ENCODE data around the gene UBE2J2.
A peak's percentile ranks its signal among the peaks of the same experiment; 100 is the strongest.

The UBE2J2 gene

DNA sequence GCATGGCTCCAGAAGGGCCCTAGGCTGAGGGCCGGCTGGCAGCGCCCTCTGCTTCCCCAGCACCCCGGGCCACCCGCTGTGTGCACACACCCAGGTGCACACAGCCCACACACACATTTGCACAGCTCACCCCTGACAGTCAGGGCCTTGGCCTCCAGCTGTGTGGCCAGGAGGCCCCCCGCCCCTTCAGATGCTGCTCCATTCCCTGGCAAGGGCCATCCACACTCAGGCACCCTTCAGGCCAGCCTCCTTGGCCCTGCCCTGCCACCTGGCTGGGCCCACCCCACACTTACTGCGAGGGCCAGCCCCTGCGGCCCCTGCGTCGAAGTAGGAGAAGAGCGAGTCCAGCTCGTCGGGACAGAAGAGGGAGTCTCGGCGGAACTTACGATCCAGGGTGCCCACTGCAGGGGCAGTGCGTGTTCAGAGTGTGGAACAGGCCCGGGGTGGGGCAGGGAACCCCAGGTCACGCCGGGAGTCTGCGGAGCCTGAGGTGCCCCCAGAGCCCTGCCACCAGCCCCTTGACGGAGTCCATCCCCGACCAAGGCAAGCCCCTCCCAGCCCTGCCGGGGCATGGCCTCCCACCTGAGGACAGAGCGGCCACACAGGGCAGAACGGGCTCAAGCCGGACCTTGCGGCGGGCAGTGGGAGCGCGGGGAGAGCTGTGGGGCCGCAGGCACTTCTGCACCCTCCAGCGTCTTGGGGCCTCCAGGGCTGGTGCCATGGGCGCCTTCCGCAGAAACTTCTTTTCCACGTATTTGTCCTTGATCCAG is 21.7 kb upstream of the UBE2J2 start:
- no peak for DNase-seq

DNA sequence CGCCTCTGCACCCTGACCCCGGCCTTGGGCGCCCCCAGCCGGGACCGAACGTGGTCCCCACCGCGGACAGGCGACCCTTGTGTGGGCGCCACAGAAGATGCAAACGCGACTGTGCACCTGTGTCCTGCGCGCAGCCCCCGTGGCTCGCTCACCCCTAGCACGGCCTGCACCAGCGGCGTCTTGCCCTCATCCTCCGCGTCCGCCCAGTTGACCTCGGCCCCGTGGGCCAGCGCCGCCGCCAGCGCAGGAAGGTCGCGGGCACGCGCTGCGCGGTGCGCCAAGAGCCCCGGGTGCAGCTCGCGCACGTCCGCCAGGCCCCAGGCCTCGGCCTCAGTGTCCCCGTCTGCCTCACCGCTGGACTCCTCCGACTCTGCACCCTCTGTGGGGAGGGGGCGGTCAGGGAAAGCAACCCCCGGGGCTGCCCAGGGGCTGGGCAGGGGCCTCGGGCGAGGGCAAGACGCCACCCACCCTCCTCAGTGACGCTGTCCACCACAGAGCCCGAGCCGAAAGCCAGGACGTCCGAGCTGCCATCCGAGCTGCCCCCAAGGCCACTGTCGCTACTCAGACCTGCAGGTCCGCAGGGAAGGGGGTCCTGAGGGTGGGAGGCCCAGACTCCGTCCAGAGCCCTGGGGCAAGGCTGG is 20.7 kb upstream of the UBE2J2 start:
- DNase-seq: no peak

DNA sequence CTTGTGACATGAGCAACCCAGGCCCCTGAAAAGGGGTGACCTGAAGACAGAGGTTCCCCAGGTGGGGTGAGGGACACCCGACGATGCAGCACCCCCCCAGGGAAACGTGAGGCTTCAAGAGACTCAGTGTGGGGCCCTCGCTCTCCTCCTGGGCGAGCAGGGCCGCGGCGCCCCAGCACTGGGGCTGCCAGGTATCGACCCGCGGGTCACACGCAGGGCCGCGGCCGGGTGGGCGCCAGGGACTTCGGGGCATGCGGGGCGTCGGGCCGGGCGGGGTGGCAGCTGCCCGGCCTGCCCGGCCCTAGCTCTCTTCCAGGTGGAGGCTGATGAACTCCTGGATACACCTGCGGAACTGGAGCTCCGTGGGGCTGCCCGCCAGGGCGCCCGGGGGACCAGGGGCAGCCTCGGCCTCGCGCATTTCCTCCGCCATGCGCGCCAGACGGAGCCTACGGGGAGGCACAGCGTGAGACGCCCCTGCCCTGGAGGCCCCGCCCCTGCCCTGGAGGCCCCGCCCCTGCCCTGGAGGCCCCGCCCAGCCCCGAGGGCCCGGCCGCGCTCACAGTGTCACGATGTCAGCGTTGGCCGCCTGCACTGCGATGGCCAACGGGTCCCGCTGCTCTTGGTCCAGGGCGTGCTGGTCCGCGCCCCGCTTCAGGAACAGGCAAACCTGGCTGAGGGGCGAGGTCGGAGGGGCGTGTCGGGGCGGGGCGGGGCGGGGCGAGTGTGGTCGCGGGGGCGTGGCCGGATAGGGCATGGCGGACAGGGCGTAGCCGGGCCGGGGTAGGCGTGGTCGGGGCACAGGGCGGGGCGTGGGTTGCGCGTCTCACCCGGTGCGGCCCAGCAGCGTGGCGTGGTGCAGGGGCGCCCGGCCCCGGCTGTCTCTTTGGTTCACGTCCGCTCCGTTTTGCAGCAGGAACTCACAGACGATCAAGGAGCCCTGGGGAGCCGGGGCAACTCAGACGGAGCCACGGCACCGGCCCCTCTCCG is 19.9 kb upstream of the UBE2J2 start:
- DNase-seq: no peak

DNA sequence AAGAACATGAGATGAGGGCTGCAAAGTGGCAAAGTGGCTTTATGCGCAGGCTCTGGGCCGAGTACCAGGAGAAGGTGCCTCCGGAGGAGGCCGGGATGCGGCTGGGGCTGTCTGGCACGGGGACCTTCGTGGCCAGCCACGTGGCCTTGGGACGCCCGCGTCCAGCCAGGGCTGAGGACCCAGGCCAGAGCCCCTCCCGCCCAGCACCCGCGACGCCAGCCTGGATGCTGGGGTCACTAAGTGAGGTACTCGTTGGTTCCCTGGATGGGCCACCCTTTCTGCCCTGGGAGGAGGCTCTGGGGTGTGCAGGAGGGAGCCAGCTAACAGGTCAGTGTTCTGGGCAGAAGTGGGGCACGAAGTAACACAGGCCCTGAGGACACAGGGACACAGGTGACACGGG is 19.2 kb upstream of the UBE2J2 start:
- DNase-seq: no peak

DNA sequence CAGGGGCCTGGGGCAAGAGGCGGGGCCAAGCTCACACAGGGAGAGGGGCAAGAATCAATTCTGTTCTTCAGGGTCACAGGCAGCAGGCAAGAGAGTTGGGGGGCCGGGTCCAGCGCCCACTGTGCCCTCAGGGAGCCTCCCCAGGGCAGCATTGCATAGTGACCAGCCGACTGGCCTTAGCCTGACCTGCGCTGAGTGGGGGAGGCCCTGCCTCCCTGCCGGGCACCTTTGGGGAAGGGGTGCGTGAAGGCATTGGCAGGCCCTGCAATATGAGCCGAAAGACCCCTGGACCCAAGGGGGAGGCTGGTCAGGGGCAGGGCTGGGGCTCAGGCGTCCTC is 18.8 kb upstream of the UBE2J2 start:
- DNase-seq: no peak

DNA sequence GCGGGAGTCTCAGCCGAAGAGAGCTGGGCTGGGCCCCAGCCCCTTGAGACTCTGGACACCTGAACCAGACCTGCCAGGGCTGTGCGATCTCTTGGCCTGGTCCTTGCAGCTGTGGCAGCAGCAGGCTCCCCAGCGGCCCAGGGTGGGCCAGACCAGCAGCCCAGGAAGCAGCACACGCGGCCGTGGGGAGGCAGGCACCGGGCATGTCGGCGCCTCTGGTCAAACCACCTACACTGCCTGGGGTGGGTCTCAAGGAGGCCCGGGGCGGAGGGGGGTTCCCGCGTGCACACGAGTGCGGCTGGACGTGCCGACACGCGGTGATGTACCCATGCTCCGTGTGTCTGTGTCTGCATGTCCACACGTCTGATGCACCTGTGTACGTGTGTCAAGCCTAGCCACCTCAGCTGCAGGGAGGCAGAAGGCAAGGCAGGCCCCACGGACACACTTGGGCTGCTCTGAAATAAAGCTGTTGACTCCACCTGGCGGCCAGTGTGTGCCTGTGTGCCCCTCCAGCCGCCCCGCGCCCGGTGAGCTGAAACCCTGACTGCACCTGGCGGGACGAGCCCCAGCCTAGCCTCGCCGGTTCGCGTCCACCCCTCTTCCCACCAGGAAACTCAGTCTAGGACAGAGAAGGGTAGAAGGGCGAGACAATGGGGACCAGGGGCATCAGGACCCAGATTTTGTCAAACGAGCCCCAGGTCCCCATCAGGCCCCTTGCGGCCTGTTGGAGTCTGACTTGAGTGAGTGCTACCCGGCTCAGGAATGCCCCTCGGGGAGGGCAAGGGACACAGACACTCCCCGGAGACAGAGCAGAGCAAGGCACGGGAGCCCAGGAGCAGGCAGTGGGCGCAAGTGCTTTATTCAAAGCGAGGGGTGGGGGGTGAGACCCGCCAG is 18.1 kb upstream of the UBE2J2 start:
- DNase-seq: peak; percentile 64

DNA sequence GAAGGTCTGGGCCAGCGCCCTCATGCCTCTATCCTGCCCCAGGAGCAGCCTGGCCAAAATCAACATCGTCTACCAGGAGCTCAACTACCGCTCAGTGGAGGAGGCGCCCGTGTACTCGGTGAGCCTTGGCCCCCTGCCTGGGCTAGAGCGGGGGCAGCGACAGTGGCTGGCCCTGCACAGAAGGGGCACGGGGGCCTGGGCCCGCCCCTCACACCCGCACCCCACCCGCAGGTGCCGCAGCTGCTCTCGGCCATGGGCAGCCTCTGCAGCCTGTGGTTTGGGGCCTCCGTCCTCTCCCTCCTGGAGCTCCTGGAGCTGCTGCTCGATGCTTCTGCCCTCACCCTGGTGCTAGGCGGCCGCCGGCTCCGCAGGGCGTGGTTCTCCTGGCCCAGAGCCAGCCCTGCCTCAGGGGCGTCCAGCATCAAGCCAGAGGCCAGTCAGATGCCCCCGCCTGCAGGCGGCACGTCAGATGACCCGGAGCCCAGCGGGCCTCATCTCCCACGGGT is 17.4 kb upstream of the UBE2J2 start:
- DNase-seq: no peak

DNA sequence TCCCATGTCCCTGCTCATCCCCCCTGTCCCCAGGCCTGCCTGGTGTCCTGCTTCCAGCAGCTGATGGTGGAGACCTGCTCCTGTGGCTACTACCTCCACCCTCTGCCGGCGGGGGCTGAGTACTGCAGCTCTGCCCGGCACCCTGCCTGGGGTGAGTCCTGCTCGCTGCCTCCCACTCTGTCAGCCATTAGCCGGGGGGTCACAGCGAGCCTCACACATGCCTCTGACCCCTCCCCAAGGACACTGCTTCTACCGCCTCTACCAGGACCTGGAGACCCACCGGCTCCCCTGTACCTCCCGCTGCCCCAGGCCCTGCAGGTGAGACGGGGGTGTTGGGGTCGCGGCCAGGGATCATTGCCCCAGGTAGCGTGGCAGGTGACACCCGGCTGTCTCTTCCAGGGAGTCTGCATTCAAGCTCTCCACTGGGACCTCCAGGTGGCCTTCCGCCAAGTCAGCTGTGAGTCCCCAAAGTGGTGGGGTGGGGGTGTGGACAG is 16.6 kb upstream of the UBE2J2 start:
- peak; percentile 56 for DNase-seq

DNA sequence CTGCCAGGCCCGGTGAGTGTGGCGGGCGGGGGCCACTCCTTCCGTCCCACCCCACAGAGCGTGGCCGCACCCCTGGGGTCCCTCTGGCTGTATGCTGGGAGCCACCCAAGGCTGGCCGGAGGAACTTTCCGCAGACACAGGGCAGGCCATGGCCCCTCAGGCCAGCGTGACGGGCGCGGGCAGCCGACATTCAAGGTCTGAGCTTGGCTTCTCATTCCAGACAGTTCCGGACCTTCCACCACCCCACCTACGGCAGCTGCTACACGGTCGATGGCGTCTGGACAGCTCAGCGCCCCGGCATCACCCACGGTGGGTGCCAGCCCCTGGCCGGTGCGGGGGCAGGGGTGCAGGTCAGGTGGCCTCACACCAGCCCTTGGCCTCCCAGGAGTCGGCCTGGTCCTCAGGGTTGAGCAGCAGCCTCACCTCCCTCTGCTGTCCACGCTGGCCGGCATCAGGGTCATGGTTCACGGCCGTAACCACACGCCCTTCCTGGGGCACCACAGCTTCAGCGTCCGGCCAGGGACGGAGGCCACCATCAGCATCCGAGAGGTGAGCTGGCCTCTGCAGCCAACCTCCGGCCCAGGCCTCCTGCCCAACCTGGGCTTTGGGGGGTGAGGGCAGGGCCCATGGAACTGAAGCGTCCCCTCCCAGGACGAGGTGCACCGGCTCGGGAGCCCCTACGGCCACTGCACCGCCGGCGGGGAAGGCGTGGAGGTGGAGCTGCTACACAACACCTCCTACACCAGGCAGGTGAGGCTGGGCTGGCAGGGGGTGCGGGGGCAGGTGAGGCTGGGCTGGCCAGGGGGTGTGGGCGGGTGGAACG is 13.8 kb upstream of the UBE2J2 start:
- DNase-seq: no peak

DNA sequence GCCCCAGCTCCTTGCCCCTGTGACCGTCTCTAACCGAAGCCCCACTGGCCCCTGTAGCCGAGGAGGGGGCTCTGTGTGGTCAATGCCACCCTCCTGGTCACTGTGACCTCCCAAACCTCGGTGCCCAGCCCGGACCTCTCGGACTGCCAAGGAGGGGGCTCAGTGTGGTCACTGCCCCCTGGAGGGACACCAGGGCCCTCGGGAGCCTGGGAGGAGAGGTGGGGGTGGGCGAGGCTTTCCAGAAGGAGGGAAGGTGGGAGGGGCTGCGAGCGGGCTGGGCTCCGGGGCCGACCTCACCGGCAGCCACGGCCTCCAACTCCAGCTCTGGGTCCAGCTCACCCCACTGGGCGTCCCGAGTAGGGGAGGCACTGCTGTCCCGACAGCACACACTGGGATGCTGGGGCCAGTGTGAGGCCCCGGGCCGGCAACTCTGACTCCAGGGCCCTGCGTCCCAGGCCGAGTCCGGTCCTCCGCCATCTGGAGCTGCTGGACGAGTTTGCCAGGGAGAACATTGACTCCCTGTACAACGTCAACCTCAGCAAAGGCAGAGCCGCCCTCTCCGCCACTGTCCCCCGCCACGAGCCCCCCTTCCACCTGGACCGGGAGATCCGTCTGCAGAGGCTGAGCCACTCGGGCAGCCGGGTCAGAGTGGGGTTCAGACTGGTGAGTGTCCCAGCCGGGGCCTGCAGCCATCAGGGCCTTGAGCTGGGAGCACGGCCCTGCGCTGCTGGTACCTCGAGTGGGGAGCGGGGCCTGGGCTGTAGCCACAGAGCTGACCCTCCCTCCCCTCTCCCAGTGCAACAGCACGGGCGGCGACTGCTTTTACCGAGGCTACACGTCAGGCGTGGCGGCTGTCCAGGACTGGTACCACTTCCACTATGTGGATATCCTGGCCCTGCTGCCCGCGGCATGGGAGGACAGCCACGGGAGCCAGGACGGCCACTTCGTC is 12.9 kb upstream of the UBE2J2 start:
- no peak for DNase-seq

DNA sequence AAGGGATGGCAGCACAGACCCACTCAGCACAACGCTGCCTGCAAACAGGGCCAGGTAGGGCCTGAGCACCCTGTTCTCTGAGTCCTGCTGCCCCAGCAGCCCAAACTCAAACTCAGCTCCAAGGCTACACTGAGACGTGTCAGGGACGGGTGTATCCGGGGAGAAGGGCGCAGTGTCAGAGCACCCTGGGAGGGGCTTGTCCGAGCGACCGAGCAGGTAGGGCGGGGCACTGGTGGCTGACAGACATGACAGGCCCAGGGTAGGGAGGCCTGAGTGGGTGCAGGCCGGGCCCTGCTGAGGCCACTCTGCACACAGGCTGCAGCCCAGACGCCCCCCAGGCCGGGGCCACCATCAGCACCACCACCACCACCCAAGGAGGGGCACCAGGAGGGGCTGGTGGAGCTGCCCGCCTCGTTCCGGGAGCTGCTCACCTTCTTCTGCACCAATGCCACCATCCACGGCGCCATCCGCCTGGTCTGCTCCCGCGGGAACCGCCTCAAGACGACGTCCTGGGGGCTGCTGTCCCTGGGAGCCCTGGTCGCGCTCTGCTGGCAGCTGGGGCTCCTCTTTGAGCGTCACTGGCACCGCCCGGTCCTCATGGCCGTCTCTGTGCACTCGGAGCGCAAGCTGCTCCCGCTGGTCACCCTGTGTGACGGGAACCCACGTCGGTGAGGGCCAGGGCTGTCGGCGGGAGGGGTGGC is 12.1 kb upstream of the UBE2J2 start:
- no peak for DNase-seq

DNA sequence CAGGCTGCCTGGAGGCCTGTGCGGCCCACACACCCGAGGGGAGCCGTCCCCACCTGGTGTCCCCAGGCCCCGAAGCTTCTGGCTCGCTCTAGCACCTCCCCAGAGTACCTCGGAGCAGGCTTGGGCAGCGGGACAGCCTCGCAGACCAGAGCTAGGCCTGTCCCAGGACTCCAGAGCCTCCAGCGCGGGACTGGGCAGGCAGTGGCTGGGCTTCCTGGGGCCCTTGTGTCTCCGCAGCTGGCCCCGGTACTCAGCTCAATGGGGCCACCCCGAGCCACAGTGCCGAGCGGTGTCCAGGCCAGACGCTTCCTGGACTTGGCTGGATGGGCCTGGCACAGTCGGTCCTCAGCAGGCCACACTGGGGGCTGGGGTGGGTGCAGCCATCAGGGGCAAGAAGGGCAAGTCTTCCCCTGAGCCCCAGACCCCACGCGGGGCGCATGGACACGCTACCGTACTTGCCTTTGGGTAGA is 11.5 kb upstream of the UBE2J2 start:
- DNase-seq: no peak

DNA sequence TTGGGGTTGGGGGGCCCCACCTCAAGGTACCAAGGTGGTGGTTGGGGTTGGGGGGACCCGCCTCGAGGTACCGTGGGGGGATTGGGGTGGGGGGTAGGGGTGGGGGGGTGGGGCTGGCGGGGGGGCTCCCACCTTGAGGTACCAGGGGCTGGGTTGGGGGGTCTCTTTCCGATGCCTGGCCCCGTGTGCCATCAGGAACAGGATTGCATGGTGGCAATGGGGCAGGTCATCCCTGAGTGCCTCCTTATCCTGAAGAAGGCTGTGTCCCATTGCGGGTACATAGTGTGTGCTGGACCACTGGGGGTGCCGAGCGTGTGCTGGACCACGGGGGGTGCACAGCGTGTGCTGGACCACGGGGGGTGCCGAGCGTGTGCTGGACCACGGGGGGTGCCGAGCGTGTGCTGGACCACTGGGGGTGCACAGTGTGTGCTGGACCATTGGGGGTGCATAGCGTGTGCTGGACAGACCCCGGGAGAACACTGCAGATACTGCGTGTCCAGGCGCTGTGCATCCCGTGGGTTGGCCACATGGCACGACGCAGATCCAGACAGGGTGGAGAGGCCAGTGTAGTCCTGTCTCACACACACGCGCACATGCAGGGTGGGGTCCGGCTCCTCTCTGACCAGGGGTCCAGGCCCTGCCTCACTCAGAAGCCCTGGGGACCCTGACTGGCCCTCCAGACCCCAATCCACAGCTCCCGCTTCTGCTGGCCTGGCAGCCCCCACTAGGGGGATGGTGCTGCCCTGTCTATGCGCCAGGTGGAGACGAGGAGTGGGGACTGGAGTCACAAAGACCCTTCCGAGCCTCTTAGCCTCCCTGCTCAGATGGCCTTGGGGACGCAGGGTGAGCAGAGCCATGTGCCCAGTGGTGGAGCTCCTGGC is 10.8 kb upstream of the UBE2J2 start:
- no peak for DNase-seq

DNA sequence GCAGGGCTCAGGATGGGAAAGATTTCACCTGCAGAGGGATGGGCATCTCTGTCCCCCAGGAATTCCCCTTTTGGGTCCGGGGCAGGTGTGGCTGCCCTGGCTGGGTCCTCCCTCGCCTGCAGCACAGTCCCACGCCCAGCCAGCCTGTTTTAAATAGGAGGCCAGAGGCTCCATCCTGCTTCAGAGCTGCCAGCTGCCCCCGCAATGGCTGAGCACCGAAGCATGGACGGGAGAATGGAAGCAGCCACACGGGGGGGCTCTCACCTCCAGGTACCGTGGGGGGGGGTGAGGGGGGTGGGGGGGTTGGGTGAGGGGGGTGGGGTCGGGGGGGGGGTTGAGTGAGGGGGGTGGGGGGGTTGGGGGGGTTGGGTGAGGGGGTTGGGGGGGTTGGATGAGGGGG is 10.2 kb upstream of the UBE2J2 start:
- DNase-seq: no peak

DNA sequence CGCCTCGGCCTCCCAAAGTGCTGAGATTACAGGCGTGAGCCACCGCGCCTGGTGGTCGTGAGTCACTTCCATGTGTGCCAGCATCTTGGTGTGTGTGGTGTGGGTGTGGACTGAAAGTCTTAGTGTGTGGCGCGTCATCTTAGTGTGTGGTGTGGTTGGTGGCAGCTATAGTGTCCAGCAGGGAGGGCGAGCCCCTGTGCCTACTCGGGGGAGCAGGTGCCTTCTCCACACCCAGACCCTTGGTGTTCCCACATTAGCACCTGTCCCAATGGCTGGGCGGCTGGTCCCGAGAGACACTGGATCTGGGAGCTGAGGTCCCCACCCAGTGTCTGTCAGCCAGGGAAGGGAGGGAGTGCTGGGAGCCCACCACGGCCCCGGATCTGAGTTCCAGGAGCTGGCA is 9.3 kb upstream of the UBE2J2 start:
- DNase-seq: no peak

DNA sequence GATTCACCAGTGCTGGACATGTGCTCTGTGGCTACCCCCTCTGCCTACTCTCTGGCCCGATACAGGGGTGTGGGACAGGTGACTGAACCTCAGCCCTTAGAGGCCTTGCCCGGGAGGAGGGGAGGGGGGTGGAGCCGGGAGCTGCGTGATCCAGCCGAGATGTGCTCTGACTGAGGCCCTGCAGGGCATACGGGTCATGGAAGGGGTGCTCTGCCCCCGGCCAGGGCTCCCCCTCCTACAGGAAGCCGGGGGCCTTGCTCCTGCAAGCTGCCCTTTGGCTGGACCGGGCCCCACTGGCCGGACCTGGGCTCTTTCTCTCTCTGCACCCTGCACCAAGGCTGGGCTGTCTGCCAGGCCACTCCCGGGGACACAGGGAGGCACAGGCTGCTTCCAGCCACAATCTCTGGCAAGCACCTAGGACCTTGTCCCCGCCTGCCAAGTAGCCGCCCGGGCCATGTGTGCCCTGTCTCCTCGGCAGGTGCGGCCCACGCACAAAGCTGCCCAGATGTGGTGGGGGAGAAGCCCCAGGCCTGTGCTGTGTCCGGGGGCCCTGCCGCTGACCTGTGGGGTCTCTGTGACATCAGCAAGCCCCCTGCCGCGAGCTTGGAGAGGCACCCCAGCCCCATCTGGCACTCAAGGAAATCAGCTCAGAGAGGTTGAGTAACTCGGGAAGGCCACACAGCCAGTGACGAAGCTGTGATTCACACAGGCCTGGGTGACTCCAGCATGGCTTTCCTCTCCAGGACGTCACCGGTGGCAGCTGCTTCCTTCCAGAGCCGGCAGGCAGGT is 8.1 kb upstream of the UBE2J2 start:
- no peak for DNase-seq

DNA sequence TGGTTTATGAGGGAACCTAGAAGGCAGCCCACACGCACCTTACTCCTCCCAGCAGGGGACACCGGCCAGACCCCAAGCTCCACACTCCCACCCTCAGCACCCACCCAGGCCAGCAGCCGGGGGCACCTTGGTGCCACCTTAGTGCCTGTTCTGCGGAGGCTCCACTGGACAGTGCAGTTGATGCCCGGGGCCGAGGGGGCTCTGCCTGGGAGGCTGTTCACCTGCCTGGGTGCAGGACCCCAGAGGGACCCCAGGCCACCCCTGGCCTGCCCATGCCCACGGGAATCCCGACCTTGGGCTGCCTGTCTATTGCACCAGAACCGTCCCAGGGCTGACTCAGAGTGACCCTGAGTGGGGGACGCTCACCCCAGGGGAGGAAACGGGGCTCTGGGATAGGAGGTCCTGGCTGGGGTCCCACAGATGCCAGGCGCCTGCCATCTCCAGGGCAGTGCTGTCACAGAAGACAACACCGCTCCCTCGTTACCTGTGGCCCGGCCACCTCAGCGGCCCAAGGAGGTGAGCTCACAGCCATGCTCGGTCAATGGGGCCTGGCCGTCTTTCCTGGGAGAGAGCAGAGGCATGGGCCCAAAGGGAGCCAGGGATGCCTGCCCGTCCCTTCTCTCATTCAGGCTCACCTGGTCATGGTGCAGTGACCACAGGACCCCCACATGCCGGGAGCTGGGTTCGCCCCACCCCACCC is 7.3 kb upstream of the UBE2J2 start:
- no peak for DNase-seq
